OCI-LY7 (cell line): ENCODE measurements around the gene CHI3L2. TPM values are rescaled to one million over a fixed set of nuclear protein-coding genes. Genes with fewer than 3 reads are reported as not detected.
A peak's percentile ranks its signal among the peaks of the same experiment; 100 is the strongest.
"Not testable (repeated sequence)": the region's sequence is repeated elsewhere in the genome, so short reads cannot be mapped to it uniquely, and the experiment has no call there.

Experiments used
- BruUV-seq: library from RNA; stranded (reverse); fragments of 400-500 nt; replicated peaks from 2 replicates; lab custom pipeline; 2021; lab: Mats Ljungman, UMichigan
- CTCF ChIA-PET: fragments of 300-600 bp; sonication (Branson Sonifier 250); formaldehyde crosslinking; loops from one replicate; lab custom pipeline; 2022; ENCODE audit warnings: antibody characterized with exemption; ENCODE audit not compliant: unreplicated experiment; lab: Charles Lee
- POLR2A ChIA-PET: fragments of 300-600 bp; sonication (Branson Sonifier 250); formaldehyde crosslinking; loops from one replicate; lab custom pipeline; 2022; ENCODE audit warnings: antibody characterized with exemption; lab: Charles Lee
- DNase-seq: peaks from one replicate; pipeline ENCODE4 v3.0.0-alpha.2; 2015; ENCODE audit warnings: low spot score
- H2AFZ ChIP-seq: fragments of 200-600 bp; sonication (generic), shearing (Covaris generic); 2 replicates; pipeline ENCODE4 v1.6.1; 2014; ENCODE audit warnings: mild to moderate bottlenecking, antibody characterized with exemption, low read length, moderate library complexity
- H3K27ac ChIP-seq: fragments of 200-600 bp; sonication (generic); 2 replicates; pipeline ENCODE4 v1.5.1; 2014; ENCODE audit warnings: mixed run types, low read depth, mild to moderate bottlenecking, moderate library complexity, low read length, inconsistent platforms; ENCODE audit not compliant: poor library complexity, severe bottlenecking
- H3K36me3 ChIP-seq: fragments of 200-600 bp; sonication (generic); 2 replicates; pipeline ENCODE4 v1.6.1; 2014; ENCODE audit warnings: mild to moderate bottlenecking, antibody characterized with exemption, low read length, moderate library complexity, mixed read lengths; ENCODE audit not compliant: insufficient read depth
- H3K4me1 ChIP-seq: fragments of 200-600 bp; sonication (generic); 2 replicates; pipeline ENCODE4 v1.5.1; 2014; ENCODE audit warnings: mild to moderate bottlenecking, low read length; ENCODE audit not compliant: insufficient read depth, poor library complexity, severe bottlenecking
- H3K4me2 ChIP-seq: fragments of 200-600 bp; sonication (generic); 2 replicates; pipeline ENCODE4 v1.6.1; 2014; ENCODE audit warnings: mild to moderate bottlenecking, low read length
- H3K4me3 ChIP-seq: fragments of 200-600 bp; sonication (generic); 2 replicates; pipeline ENCODE4 v1.5.1; 2014; ENCODE audit warnings: mild to moderate bottlenecking, low read depth, low read length; ENCODE audit not compliant: poor library complexity, severe bottlenecking
- H3K79me2 ChIP-seq: fragments of 200-600 bp; sonication (generic); 2 replicates; pipeline ENCODE4 v1.6.1; 2016; ENCODE audit warnings: low read depth, mild to moderate bottlenecking, low read length, moderate library complexity, mixed read lengths; ENCODE audit not compliant: insufficient read depth
- H3K9me2 ChIP-seq: fragments of 200-600 bp; sonication (generic); 2 replicates; pipeline ENCODE4 v1.6.1; 2016; ENCODE audit warnings: mild to moderate bottlenecking, low read length, mixed read lengths; ENCODE audit not compliant: insufficient read depth
- H3K9me3 ChIP-seq: fragments of 200-600 bp; sonication (generic); 2 replicates; pipeline ENCODE4 v1.6.1; 2014; ENCODE audit warnings: mild to moderate bottlenecking, mixed run types, low read length, mixed read lengths
- H4K20me1 ChIP-seq: fragments of 200-600 bp; sonication (generic); 2 replicates; pipeline ENCODE4 v1.6.1; 2014; ENCODE audit warnings: mild to moderate bottlenecking, antibody characterized with exemption, low read length, moderate library complexity, mixed read lengths; ENCODE audit not compliant: insufficient read depth
- CTCF ChIP-seq: fragments of 200-600 bp; sonication (generic); conservative IDR thresholded peaks from 2 replicates; pipeline ENCODE4 v1.5.1; 2014; ENCODE audit warnings: mild to moderate bottlenecking, antibody characterized with exemption, low read length, moderate library complexity, mixed read lengths
- EZH2phosphoT487 ChIP-seq: fragments of 200-600 bp; sonication (generic); IDR thresholded peaks from 2 replicates; pipeline ENCODE4 v1.6.1; 2018; ENCODE audit warnings: low read depth, borderline replicate concordance, mild to moderate bottlenecking, mixed run types, antibody characterized with exemption, low read length, moderate library complexity, mixed read lengths
- intact Hi-C: fragments of 100-400 bp; cut with micrococcal nuclease; formaldehyde crosslinking; loops from one replicate; pipeline ENCODE4 v1.10.0; 2022; ENCODE audit not compliant: unreplicated experiment
- total RNA-seq, 2 experiments: library from RNA; depleted of rRNA in 1 of 2; stranded (reverse); fragments of >200 nt in 1 of 2; shearing (Covaris generic) in 1 of 2; gene quantifications; 2 replicates each; pipeline ENCODE4 v1.2.3, GENCODE V29; 2014 to 2022

The CHI3L2 gene
- total RNA-seq, 2 experiments from 2014 or later: 37.1 to 88.7 TPM

GRCh38 chr1:111214884-111215283 is 12.6 kb upstream of the CHI3L2 start:
- H3K4me3 ChIP-seq: peak overlapping the region; percentile 45
- no peak for TF ChIP-seq CTCF
- no peak for TF ChIP-seq EZH2phosphoT487
- H3K27ac ChIP-seq: peak overlapping the region; percentile 97
- POLR2A ChIA-PET: interaction anchor here (0.6 to 8.9 kb wide), 24 partner anchors 8 to 579 kb away, joined by 3 to 114 read pairs (median 5); partner anchors contain the start of genes CD53, CEPT1 and DRAM2
- CTCF ChIA-PET: interaction anchor here (2.2 kb wide), 1 partner anchor 15 kb away, joined by 5 read pairs; no protein-coding TSS in a partner anchor
- peak; percentile 44 for DNase-seq
- H3K9me3 ChIP-seq: no peaks in the 10 kb centered on the region
- intact Hi-C loops: loop anchor here (5.0 to 10.0 kb wide), 3 partner anchors 387 to 583 kb away; no protein-coding TSS in a partner anchor
- H3K4me2 ChIP-seq: peak overlapping the region; percentile 87
- no peaks in the 10 kb centered on the region for H3K79me2 ChIP-seq
- H3K36me3 ChIP-seq: no peaks in the 10 kb centered on the region
- BruUV-seq: no TSS peak
- H2AFZ ChIP-seq: peak overlapping the region; percentile 81; the same call in 1 of the 2 replicates
- peaks cover 74% of the 10 kb centered on the region for H3K4me1 ChIP-seq
- H3K9me2 ChIP-seq: no peaks in the 10 kb centered on the region
- no peaks in the 10 kb centered on the region for H4K20me1 ChIP-seq

DNA sequence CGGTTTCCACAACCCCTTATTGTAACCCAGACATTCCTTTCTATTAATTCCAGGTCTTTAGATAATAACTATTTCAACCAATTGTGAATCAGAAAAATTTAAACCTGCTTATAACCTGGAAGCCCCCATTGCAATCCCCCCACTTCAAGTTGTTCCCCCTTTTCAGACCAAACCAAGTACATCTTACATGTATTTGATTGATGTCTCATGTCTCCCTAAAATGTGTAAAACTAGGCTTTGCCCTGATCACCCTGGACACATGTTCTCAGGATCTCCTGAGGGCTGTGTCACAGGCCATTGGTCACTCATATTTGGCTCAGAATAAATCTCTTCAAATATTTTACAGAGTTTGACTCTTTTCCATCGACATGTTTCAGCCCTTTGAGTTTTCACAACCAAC is 12.2 kb upstream of the CHI3L2 start:
- not testable (repeated sequence) for H4K20me1 ChIP-seq, H3K79me2 ChIP-seq, H3K9me3 ChIP-seq, DNase-seq, BruUV-seq, H3K36me3 ChIP-seq, H3K9me2 ChIP-seq
- ChIA-PET POLR2A (interaction anchor here (0.6 to 8.9 kb wide), 23 partner anchors 9 to 580 kb away, joined by 3 to 114 read pairs (median 5); partner anchors contain the start of genes CD53, CEPT1 and DRAM2), CTCF (interaction anchor here (2.2 kb wide), 1 partner anchor 16 kb away, joined by 5 read pairs; no protein-coding TSS in a partner anchor)
- Histone ChIP-seq H3K27ac (peak overlapping the region; percentile 97), H3K4me3 (peak overlapping the region; percentile 45), H3K4me2 (peak overlapping the region; percentile 87), H2AFZ (peak overlapping the region; percentile 81; the same call in 1 of the 2 replicates), H3K4me1 (peaks cover 78% of the 10 kb centered on the region)
- intact Hi-C loops: loop anchor here (5.0 to 10.0 kb wide), 3 partner anchors 387 to 583 kb away; no protein-coding TSS in a partner anchor

DNA sequence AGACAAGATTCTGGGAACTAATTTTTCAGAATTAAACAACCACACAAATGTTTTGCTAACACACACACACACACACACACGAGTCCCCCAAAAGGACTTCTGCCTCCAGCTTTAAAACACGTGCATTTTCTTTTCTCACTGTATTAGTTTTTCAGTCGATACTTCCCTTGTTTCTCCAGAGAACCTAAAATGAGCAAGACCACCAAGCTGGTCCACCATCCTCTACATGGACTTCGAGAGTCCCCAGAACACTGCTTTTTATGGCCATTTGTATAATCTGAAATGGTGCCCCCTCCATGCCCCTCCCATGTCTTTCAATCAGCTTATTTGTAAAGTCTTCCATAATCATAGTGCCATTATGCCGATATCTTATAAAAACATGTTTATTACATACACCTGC is 10.8 kb upstream of the CHI3L2 start:
- Histone ChIP-seq H3K36me3 (no peaks in the 10 kb centered on the region), H3K27ac (peak overlapping the region; percentile 97), H4K20me1 (no peaks in the 10 kb centered on the region), H3K9me3 (no peaks in the 10 kb centered on the region), H3K4me3 (peak overlapping the region; percentile 42), H3K79me2 (no peaks in the 10 kb centered on the region), H3K4me2 (peak overlapping the region; percentile 87), H3K4me1 (peaks cover 93% of the 10 kb centered on the region), H2AFZ (peak overlapping the region; percentile 77; the same call in 1 of the 2 replicates), H3K9me2 (no peaks in the 10 kb centered on the region)
- no peak for DNase-seq
- no peak for TF ChIP-seq CTCF
- intact Hi-C loops: loop anchor here (1.0 to 10.0 kb wide), 5 partner anchors 76 to 584 kb away; partner anchors contain the start of genes CEPT1 and DRAM2
- no TSS peak for BruUV-seq
- CTCF ChIA-PET: no interaction called here
- POLR2A ChIA-PET: interaction anchor here (0.7 to 8.9 kb wide), 9 partner anchors 9 to 189 kb away, joined by 3 to 114 read pairs (median 4); partner anchors contain the start of genes CEPT1 and DRAM2
